HuH-7 (cell line): ENCODE measurements around the gene LRMDA.

Experiments used
- DNase-seq: peaks from one replicate; pipeline ENCODE4 v3.0.0; 2011; ENCODE audit warnings: low spot score

LRMDA gene

DNA sequence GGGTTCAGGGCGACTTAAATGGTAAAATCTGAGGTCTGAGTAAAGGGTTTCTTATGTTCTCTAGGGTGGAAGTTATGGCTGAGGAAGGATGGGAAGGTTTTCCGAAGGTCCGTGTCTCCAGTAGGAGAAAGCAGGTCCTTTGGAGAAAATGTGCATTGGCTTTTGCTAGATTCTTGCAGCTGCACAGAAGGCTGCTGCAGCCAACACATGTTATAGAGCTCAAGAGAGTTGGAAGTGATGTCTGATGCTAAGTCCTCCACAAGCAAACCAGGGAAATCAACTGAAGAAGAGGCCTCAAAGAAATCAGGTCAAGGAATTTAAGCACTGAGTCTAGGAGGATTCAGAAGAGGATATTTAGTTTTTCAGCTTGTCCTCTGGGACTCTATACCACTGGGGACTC lies 404.6 kb downstream of the LRMDA start:
- no peak for DNase-seq

DNA sequence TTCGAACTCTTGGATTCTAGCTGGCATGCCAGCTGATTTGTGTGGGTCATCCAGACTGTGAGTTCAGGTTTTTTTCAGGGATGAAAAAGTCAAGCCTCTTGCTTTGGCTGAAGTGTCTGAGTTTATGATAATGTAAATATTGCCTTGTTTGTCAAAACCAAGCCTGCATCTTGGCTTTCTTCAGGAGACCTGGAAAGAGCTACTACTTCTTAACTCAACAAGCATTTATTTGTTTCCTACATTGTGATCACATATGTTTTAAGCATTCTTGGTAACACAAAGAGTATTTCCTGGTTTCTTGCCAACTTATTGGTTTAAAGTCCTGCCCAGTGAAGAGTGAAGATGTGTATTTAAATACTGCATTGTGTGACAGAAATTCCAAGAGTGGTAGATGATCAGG lies 407.1 kb downstream of the LRMDA start:
- DNase-seq: no peak

DNA sequence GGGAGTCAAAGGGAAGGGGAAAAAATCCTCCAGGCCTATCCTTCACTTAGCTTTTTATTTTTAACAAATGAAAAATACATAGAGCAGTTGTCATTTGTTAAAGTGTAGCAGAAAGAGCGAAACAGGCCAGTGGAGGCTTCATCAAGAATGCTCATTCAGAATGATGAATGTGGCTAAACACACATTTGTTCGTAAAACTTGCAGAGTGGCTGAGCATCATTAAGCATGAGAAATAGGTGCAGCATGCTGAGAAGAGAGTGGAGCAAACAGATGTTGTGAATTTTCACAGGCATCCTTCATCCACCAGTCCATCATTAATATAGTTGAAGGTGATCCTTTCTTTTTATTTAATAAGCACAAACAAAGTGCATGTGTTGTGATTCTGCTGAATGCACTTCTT lies 407.6 kb downstream of the LRMDA start:
- DNase-seq: no peak

DNA sequence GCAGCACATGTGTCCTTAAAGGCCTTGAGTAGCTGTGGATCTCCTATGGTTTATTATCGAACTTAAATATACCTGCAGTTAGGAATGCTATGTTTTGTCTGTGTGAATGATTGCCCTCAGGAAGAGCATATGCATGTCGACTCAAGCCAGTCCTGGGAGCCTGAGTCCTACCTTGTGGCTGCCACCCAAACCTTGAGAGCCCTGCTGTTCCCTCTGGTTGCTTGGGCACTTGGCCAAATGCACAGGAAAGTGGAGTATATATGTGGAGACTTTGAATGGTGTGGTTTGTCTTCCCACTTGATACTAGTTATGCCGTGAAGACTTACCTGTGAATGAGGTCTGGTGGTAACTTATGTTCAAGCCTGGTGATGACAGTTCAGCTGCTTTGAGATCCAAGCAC lies 409.8 kb downstream of the LRMDA start:
- no peak for DNase-seq

DNA sequence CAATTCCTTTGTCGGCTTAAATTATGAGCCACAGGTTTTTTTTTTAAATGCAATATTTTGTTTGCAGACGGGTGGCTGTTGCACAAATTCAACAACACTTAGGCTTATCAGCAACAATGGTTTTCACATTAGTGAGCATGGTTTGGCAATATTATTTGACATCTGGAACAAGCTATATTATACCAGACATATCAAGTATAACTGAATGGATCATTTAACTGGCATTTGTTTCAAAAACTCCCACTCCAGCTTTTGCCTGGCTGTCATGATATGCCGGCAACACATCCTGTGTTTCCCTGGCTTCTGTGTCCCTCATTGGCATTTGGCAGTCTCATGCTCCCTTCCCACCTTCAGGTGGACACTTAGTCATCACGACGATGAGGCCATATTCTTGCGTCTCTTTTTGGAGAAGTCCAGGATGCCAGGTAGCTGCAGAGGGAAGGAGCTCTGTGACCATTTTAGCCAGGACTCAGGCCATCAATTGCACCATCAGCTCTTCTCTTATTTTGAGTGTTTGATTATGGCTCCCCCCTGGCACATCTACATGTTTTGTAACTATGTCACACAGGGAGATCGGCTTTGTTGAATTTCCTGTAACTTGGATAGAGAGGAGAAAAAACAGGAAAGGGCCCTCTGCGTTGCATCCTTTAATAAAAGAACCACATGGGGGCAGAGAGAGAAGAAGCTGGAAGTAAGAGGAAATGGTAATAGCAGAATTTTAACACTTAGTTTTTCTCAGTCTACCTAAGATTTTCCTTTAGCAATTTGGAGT lies 413.9 kb downstream of the LRMDA start:
- DNase-seq: no peak

DNA sequence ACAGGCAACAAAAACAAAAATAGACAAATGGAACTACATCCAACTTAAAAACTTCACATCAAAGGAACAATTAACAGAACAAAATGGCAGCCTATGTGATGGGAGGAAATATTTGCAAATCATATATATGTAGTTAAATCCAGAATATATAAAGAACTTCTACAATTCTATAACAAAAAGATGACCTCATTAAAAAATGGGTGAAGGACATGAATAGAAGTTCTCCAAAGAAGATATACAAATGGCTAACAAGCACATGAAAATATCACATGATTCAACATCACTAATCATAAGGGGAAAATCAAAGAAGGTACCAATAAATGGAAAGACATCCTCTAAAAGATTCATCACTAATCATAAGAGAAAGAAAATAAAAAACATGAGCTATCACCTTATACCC lies 416.1 kb downstream of the LRMDA start:
- DNase-seq: no peak

DNA sequence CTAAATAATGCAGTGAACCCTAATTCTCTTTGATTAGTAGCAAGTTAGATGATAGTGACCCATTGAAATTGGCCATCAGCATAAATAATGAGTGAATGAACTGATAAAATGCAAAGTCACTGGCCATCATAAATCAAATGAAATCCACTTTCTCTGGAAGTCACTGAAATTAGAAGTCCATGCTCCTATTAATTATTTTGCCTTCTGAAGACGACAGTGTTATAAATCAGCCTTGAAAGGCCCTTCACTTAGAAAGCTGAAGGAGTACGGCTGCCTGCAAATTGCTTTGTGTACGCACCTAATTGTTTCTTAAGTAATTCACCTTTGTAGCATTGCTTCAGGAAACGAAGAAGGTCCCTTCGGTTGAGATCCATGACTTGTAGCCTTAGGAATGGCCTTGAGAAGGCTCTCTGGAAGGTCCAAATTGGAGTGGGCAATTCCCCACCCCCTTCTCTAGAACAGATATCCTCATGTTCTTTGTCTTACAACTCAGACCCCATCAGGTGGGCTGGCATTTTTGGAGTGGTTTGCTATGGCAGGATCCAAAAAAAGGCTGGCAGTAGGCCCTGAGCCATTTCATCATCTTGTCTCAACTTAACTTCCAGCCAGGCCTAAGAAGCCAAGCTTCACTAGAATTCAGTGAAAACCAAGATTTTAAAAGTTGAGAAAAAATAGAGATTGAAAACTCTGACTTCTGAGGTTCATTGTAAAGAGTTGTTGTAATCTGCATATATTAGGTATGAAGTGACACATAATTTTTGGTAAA lies 420.3 kb downstream of the LRMDA start:
- no peak for DNase-seq

DNA sequence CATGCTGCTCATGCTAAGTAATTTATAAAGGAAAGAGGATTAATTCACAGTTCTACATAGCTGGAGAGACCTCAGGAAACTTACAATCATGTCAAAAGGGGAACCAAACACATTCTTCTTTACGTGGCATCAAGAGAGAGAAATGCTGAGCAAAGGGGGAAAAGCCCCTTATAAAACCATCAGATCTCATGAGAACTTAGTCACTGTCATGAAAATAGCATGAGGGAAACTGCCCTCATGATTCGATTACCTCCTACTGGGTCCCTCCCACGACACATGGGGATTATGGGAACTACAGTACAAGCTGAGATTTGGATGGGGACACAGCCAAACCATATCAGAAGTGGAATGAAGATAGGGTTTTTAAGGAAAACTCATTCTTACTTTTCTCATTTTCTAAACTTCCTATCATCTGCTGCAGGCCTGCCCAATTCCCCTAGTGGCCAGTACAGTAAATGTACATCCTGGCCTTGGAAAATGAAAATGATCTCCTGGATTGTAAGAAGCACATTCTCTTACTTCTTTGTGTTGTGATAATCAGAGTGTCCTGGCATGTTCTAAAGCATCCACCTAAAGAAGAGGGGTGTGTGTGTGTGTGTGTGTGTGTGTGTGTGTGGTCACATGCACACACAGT lies 421.5 kb downstream of the LRMDA start:
- DNase-seq: peak; percentile 14

DNA sequence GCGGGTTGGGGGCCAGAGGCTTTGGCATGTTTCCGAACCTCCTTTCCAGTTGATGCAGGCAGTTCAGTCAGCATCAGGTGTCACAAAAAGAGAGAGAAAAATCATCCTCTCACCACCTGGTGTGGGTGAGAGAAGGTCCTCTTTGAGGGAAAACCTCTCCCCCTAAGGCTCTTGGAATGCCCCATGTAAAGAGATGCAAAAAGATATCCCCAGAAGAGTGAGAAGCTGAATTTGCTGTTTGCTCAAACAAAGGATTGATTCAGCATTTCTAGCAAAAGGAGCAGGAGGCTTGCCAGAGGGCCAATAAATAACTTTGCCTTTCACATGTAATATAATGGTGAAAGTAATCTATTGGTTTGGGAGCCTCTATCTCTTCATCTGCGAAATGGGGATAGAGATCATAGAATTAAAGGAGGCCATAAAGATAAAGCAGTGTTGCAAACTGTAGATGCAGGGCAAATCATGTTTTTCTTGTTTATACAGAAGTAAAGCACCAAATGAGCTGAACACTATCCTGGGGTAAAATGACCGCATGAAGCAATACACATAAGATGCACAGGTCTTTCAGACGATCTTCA lies 425.9 kb downstream of the LRMDA start:
- DNase-seq: no peak

DNA sequence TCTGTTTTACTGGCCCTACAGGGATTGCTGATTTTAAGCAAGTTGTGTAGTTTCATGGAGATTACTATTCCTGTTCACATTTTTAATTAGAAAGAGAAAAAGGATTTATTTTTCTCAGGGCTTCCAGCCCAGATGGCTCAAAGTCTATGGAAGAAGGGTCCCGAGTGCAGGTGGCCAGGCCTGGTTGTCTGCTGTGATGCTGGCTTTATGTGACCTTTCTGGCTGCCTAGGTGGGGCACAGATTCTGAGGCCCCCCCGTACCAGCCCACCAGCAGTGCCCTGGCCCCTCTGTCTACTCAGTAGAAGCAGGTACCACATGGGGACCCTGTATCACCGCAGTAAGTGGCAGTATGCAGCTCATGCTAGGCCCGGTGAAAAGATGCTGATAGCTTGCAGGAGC lies 426.5 kb downstream of the LRMDA start:
- DNase-seq: no peak

DNA sequence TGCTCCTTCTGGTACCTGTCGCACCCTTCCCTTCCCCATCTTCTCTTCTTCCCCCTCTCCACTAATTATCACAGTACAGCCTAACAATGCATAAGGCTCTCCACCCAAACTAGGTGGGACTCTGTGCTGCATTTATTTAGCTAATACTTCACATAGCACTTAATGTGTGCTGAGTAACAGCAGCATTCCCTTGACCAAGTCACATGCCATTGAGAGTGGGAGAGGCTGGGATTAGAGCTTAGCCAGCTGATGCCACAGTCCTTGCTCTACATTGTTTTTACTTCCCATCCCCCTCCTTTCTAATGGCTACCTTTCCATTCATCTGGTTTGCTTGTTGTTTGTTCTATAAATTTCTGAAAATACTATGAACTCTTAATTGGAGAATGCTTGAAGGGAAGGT lies 426.9 kb downstream of the LRMDA start:
- DNase-seq: no peak

DNA sequence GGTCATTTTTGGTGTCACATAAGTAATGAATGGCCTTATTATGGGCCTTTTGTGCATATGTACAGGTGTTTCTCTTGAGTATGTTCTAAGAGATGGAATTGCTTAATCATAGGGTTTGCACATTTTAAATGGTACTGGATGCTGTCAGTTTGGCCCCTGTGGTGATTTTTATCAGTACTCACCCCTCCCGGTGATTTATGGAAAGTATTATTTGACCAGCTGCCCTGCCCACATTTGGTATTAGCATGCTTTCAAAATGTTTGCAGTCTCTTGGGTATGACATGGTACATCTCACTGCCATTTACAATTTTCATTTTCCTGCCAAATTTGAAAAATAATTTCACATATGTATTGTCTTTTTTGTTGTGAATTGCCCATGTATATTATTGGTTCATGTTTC lies 427.7 kb downstream of the LRMDA start:
- DNase-seq: no peak

DNA sequence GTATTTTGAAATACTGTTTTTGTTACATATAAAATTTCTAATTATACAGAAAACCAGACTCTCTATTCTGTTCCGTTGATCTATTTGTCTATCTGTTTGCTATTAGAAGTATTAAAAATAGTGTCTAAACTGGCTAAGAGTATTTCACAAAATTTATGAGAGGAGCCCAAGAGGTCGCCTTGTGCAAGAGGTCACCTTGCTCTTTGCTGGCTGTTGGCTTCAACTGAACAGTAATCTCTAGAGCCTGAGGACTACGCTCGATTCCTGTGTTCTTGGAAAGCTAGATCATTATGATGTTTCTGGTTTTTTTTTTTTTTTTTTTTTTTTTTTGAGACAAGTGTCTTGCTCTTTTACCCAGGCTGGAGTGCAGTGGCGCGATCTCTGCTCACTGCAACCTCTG lies 428.6 kb downstream of the LRMDA start:
- no peak for DNase-seq

DNA sequence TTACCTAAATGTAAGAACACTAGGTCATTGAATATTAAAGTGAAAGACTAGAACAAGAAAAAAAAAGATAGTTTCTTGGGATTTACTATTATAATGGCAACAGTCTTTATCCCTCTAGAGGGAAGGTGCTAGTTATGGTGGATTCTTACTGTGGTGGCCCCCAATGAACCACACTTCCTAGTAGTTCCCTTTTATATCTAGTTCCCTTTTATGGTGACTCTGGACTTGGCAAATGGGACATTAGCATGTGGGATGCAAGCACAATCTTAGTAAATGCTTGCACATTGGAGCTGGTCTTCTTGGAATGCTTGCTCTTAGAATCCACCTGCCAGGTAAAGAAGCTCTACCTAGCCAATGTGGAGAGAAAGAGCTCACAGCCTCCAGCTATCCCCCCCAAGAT lies 430.2 kb downstream of the LRMDA start:
- no peak for DNase-seq

DNA sequence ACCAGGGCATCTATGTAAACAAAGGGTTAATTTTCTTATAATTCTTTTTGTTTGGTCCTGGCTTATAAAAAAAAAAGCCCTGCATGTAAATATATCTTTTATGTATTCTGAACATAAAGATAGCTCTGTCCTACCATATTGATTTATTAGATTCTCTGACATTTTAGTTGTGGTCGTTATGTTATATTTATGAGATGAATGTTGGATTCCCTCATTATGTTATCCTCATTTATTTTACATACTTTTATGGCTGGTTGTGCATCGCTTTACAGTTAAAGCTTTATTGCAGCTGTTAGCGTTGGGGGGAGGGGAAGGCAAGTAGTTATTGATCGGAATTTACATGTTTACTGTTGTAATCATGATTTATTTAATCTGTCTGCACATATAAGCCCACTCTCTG lies 431.5 kb downstream of the LRMDA start:
- no peak for DNase-seq

DNA sequence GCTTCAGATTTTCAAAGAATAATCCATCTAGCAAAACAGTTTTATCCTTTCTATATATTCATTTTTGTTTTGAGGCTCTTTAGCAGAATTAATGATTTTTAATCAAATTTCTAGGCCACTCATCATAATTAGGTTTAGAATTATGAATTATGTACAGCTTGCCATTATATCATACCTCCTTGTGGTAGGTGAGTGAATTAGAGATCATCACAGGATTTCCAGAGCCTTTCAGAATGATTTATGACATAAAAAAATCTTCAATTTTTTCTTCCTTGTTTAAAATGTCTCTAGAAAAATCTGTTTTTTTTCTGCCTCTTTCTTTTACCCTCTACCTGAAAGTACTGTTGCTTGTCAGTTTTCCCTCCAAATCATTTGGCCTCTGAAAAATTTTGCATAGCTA lies 433.3 kb downstream of the LRMDA start:
- no peak for DNase-seq

DNA sequence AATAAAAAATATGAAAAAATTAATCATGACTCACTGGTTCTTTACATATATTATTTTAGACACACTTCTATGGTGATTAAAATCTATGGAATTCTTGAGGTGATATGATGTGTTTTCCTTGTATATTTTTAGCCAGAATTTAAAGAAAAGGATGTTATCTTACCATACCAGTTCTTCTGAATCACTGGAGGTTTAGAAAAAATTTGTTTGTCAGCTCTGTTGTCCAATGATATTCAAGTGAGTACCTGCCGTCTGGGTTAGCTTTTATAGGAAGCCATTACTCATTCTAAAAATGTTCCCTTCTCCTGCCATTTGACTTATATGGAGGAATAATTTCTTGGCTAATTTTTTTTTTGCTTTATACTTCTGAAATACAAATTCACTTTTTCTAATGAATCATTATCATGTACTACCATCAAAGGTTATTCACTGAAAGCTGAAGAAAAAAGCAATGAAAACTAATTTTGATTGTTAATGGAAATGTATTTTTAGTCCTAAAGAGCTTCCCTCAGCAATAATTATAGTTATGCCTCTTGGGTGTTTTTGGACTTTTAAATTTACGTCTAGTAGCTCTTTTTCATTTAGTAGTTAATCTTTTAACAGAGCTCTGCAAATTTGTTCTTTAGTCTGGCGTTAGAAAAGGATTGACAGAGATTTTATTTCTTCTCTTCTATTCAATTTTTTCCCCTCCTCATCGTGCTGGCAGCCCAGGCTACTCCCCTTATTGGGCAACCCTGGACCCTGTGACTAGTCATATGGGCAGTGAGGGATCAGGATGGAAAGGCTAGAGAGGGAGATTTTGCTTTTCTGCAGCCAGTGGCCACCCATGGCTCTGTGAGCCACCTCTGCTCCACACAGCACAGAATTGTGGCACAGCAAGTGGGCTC lies 434.2 kb downstream of the LRMDA start:
- DNase-seq: no peak

DNA sequence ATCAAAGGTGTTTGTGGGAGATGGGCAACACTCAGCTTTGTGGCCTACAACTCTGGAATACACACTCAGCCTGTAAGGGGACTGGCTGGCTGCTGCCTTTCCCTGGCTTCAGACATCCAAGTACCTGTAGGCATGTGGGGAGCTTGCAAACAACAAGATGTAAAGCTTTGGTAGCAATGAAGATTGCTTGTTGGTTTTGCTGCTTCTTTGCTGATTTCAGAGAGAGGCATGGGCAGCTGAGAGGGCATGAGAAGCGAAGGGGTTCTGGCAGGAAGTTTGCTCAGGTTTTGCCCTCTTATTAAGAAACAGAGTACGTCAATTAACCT lies 434.8 kb downstream of the LRMDA start:
- DNase-seq: no peak

DNA sequence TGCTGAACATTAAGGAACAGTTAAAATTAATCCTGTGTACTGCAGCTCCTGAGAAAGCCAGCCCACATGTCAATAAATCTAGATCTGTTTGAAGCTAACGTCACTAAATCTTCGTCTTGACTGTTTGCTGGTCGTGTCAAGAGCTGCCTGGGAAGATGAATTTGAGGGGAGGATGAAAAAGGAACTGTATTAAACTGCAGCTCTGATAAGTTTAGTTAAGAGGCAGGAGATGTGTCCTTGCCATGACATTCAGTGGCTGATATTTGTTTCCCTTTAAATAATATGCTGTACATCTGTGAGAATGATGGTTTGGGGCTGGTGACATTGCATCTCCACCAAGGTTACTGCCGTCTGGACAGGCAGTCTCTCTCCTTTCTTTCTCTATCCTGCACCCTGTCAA lies 435.3 kb downstream of the LRMDA start:
- DNase-seq: no peak

DNA sequence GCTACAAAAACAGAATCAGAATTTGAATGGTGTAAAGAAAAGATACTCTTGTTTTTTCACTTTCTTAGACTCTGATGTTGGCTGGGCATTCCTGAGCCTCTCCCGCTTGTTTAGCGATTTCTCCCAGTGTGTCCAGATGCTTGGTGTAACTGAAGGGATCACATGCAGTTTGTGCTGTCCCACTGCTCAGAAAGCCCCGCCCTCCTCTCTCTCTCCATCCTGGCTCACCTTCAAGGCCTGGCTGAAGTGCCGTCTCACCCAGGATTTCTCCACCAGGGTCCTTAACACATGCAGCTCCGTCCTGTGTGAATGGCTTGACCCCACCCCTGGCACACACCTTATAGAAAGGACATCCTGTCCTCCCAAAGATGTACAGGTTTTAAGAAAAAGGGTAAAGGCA lies 437.1 kb downstream of the LRMDA start:
- DNase-seq: no peak

DNA sequence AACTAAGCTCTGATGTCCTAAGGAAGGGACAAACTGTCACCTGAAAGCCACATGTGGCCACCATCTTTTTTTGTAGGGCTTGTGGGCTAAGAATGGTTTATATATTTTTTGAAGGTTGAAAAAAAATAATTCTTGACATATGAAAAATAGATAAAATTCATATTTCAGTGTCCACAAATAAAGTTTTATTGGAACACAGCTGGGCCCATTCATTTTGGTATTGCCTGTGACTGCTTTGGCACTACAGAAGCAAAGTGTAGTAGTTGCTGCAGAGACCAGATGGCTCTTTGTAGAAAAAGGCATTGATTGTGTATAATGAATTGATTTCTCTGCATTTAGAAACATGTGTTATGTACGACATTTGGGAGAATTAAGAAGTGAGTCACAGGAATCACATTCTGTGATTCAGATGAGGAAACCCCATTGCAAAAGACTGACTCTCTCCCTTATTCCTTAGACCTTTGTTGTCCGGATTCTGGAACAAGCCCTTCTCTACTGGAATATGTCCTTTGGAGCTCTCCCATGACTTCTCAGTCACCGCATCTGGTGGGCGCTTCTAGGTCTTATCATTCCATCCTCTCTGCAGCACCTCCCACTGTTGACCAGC lies 438.7 kb downstream of the LRMDA start:
- no peak for DNase-seq

DNA sequence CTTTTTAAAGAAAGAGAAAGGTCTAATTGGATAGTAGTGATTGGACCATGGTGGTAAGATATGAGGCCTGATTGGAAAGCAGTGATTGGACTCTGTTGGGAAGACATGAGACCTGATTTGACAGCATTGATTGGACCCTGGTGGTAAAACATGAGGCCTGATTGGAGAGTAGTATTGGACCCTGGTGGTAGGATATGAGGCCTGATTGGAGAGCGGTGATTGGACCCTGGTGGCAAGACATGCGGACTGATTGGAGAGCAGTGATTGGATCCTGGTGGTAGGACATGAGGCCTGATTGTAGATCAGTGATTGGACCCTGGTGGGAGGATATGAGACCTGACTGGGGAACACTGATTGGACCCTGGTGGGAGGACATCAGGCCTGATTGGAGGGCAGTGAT lies 444.3 kb downstream of the LRMDA start:
- no peak for DNase-seq
